ENCODE results near the gene RHOU. TPM values are rescaled to one million over a fixed set of nuclear protein-coding genes. Genes with fewer than 3 reads are reported as not detected.

Gene RHOU
- total RNA-seq, 1 donor from 2014 or later, result 17.5 TPM

GRCh38 chr1:228737601-228738041, 2.3 kb downstream of the RHOU start:
- no peak for DNase-seq

GRCh38 chr1:228739826-228740225, 4.5 kb downstream of the RHOU start:
- no peak for DNase-seq

- DNase-seq, result no peak
Measured at GRCh38 chr1:228740543-228741317, 5.5 kb downstream of the RHOU start.

- DNase-seq, result no peak
Measured at GRCh38 chr1:228742281-228742860, 7.1 kb downstream of the RHOU start.

GRCh38 chr1:228743405-228743804, 8.1 kb downstream of the RHOU start:
- DNase-seq, result no peak

GRCh38 chr1:228744356-228744755, 9.1 kb downstream of the RHOU start:
- DNase-seq, result no peak

GRCh38 chr1:228744918-228745317, 9.6 kb downstream of the RHOU start:
- no peak for DNase-seq

GRCh38 chr1:228745497-228745896, 10.2 kb downstream of the RHOU start:
- no peak for DNase-seq

GRCh38 chr1:228747301-228747935, 12.1 kb downstream of the RHOU start:
- DNase-seq, result no peak

GRCh38 chr1:228748029-228748428, 12.8 kb downstream of the RHOU start:
- no peak for DNase-seq

GRCh38 chr1:228748431-228748830, 13.2 kb downstream of the RHOU start:
- DNase-seq, result no peak

- DNase-seq, result no peak
Measured at GRCh38 chr1:228749765-228750164, 14.5 kb downstream of the RHOU start.

- no peak for DNase-seq
Measured at GRCh38 chr1:228750915-228751314, 15.6 kb downstream of the RHOU start.

GRCh38 chr1:228751360-228752098, 16.2 kb downstream of the RHOU start:
- no peak for DNase-seq

GRCh38 chr1:228752258-228752657, 17.0 kb downstream of the RHOU start:
- no peak for DNase-seq

GRCh38 chr1:228752675-228753265, 17.5 kb downstream of the RHOU start:
- DNase-seq, result no peak

- no peak for DNase-seq
Measured at GRCh38 chr1:228753287-228753686, 18.0 kb downstream of the RHOU start.

- no peak for DNase-seq
Measured at GRCh38 chr1:228753786-228754360, 18.6 kb downstream of the RHOU start.

- DNase-seq, result no peak
Measured at GRCh38 chr1:228754646-228755268, 19.5 kb downstream of the RHOU start.

GRCh38 chr1:228755800-228756199, 20.5 kb downstream of the RHOU start:
- no peak for DNase-seq

- no peak for DNase-seq
Measured at GRCh38 chr1:228756457-228756856, 21.2 kb downstream of the RHOU start.

GRCh38 chr1:228758447-228758846, 23.2 kb downstream of the RHOU start:
- DNase-seq, result no peak

All from dermis blood vessel endothelial cell (primary cell).